OCI-LY7 (cell line): ENCODE measurements around the gene HDGFL2. TPM values are rescaled to one million over a fixed set of nuclear protein-coding genes. Genes with fewer than 3 reads are reported as not detected.

Experiments used
- BruUV-seq: library from RNA; stranded (reverse); fragments of 400-500 nt; replicated peaks from 2 replicates; lab custom pipeline; 2021; lab: Mats Ljungman, UMichigan
- CTCF ChIA-PET: fragments of 300-600 bp; sonication (Branson Sonifier 250); formaldehyde crosslinking; loops from one replicate; lab custom pipeline; 2022; ENCODE audit warnings: antibody characterized with exemption; ENCODE audit not compliant: unreplicated experiment; lab: Charles Lee
- POLR2A ChIA-PET: fragments of 300-600 bp; sonication (Branson Sonifier 250); formaldehyde crosslinking; loops from one replicate; lab custom pipeline; 2022; ENCODE audit warnings: antibody characterized with exemption; lab: Charles Lee
- DNase-seq: peaks from one replicate; pipeline ENCODE4 v3.0.0-alpha.2; 2015; ENCODE audit warnings: low spot score
- H2AFZ ChIP-seq: fragments of 200-600 bp; sonication (generic), shearing (Covaris generic); 2 replicates; pipeline ENCODE4 v1.6.1; 2014; ENCODE audit warnings: mild to moderate bottlenecking, antibody characterized with exemption, low read length, moderate library complexity
- H3K27ac ChIP-seq: fragments of 200-600 bp; sonication (generic); 2 replicates; pipeline ENCODE4 v1.5.1; 2014; ENCODE audit warnings: mixed run types, low read depth, mild to moderate bottlenecking, moderate library complexity, low read length, inconsistent platforms; ENCODE audit not compliant: poor library complexity, severe bottlenecking
- H3K36me3 ChIP-seq: fragments of 200-600 bp; sonication (generic); 2 replicates; pipeline ENCODE4 v1.6.1; 2014; ENCODE audit warnings: mild to moderate bottlenecking, antibody characterized with exemption, low read length, moderate library complexity, mixed read lengths; ENCODE audit not compliant: insufficient read depth
- H3K4me1 ChIP-seq: fragments of 200-600 bp; sonication (generic); 2 replicates; pipeline ENCODE4 v1.5.1; 2014; ENCODE audit warnings: mild to moderate bottlenecking, low read length; ENCODE audit not compliant: insufficient read depth, poor library complexity, severe bottlenecking
- H3K4me2 ChIP-seq: fragments of 200-600 bp; sonication (generic); 2 replicates; pipeline ENCODE4 v1.6.1; 2014; ENCODE audit warnings: mild to moderate bottlenecking, low read length
- H3K4me3 ChIP-seq: fragments of 200-600 bp; sonication (generic); 2 replicates; pipeline ENCODE4 v1.5.1; 2014; ENCODE audit warnings: mild to moderate bottlenecking, low read depth, low read length; ENCODE audit not compliant: poor library complexity, severe bottlenecking
- H3K79me2 ChIP-seq: fragments of 200-600 bp; sonication (generic); 2 replicates; pipeline ENCODE4 v1.6.1; 2016; ENCODE audit warnings: low read depth, mild to moderate bottlenecking, low read length, moderate library complexity, mixed read lengths; ENCODE audit not compliant: insufficient read depth
- H3K9me2 ChIP-seq: fragments of 200-600 bp; sonication (generic); 2 replicates; pipeline ENCODE4 v1.6.1; 2016; ENCODE audit warnings: mild to moderate bottlenecking, low read length, mixed read lengths; ENCODE audit not compliant: insufficient read depth
- H3K9me3 ChIP-seq: fragments of 200-600 bp; sonication (generic); 2 replicates; pipeline ENCODE4 v1.6.1; 2014; ENCODE audit warnings: mild to moderate bottlenecking, mixed run types, low read length, mixed read lengths
- H4K20me1 ChIP-seq: fragments of 200-600 bp; sonication (generic); 2 replicates; pipeline ENCODE4 v1.6.1; 2014; ENCODE audit warnings: mild to moderate bottlenecking, antibody characterized with exemption, low read length, moderate library complexity, mixed read lengths; ENCODE audit not compliant: insufficient read depth
- EZH2phosphoT487 ChIP-seq: fragments of 200-600 bp; sonication (generic); IDR thresholded peaks from 2 replicates; pipeline ENCODE4 v1.6.1; 2018; ENCODE audit warnings: low read depth, borderline replicate concordance, mild to moderate bottlenecking, mixed run types, antibody characterized with exemption, low read length, moderate library complexity, mixed read lengths
- intact Hi-C: fragments of 100-400 bp; cut with micrococcal nuclease; formaldehyde crosslinking; loops from one replicate; pipeline ENCODE4 v1.10.0; 2022; ENCODE audit not compliant: unreplicated experiment
- total RNA-seq, 2 experiments: library from RNA; depleted of rRNA in 1 of 2; stranded (reverse); fragments of >200 nt in 1 of 2; shearing (Covaris generic) in 1 of 2; gene quantifications; 2 replicates each; pipeline ENCODE4 v1.2.3, GENCODE V29; 2014 to 2022
- TF ChIP-seq, protein P1 (sequence below): fragments of 200-600 bp; sonication (generic); conservative IDR thresholded peaks from 2 replicates; pipeline ENCODE4 v1.5.1; 2014; ENCODE audit warnings: mild to moderate bottlenecking, antibody characterized with exemption, low read length, moderate library complexity, mixed read lengths

Gene HDGFL2
- total RNA-seq, 2 experiments from 2014 or later: 54.5 to 85.9 TPM

DNA sequence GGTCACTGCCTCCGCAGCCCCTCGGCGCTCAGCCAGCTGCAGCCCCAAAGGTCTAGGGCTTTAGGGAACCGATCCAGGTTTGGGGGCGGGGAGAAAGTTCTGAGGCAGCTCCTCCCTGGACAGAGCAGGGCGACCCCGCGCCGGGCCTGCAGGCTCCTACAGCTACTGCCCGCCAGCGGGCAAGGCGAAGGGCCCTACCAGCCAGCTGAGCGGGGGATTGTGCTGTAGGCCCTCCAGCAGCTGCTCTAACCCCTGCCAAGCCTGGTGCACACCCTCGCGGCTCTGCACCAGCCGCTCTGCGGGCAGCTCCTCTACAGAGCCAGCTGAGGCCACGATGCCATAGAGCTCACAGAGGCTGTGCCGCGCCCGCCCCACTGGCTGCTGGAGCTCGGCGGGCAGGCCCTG lies 32.2 kb downstream of the HDGFL2 start:
- ChIA-PET POLR2A (no interaction called here), CTCF (no interaction called here)
- TF ChIP-seq EZH2phosphoT487: no peak
- TF ChIP-seq, protein P1, sequence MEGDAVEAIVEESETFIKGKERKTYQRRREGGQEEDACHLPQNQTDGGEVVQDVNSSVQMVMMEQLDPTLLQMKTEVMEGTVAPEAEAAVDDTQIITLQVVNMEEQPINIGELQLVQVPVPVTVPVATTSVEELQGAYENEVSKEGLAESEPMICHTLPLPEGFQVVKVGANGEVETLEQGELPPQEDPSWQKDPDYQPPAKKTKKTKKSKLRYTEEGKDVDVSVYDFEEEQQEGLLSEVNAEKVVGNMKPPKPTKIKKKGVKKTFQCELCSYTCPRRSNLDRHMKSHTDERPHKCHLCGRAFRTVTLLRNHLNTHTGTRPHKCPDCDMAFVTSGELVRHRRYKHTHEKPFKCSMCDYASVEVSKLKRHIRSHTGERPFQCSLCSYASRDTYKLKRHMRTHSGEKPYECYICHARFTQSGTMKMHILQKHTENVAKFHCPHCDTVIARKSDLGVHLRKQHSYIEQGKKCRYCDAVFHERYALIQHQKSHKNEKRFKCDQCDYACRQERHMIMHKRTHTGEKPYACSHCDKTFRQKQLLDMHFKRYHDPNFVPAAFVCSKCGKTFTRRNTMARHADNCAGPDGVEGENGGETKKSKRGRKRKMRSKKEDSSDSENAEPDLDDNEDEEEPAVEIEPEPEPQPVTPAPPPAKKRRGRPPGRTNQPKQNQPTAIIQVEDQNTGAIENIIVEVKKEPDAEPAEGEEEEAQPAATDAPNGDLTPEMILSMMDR: no peak
- H3K27ac ChIP-seq: no peak overlapping the region
- H3K4me1 ChIP-seq: no peaks in the 10 kb centered on the region
- no TSS peak for BruUV-seq
- no peak overlapping the region for H3K4me3 ChIP-seq
- peaks cover 14% of the 10 kb centered on the region; the same call in 1 of the 2 replicates for H3K36me3 ChIP-seq
- H3K9me2 ChIP-seq: no peaks in the 10 kb centered on the region
- H2AFZ ChIP-seq: no peak overlapping the region
- no peaks in the 10 kb centered on the region for H3K79me2 ChIP-seq
- no peaks in the 10 kb centered on the region for H3K9me3 ChIP-seq
- no peak overlapping the region for H3K4me2 ChIP-seq
- no peak for DNase-seq
- H4K20me1 ChIP-seq: no peaks in the 10 kb centered on the region
- intact Hi-C loops: no loop called here

DNA sequence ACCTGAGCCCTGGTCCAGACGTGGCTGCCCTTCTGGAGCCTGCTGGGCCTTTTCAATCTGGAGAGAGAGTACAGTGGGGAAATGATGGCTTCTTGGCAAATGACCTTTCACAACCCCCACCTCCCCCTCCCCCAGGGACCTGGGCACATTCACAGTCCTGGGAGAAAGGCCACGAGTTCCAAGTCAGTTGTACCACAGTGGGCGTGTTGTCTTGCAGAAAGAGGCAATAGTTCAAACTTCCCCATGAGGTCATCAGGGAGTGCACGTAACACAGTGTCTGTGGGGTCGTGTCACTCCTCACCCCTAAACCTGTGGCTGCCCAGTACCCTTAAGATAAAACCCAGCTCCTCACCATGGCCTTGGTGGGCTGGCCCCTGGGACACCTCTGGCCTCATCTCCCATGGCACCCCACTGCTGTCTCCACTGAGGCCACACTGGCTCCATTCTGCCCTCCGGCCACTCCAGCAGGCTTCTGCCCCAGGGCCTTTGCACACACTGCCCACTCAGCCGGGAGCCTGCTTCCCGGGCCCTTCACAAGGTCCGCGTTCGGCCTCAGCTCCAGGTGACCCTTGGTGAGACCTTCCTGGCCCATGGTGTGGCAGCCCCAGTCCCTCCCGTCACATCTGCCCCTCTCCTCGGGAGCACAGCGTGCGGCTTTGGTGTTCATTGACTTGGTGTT lies 32.9 kb downstream of the HDGFL2 start:
- Histone ChIP-seq H3K4me3 (no peak overlapping the region), H3K4me1 (no peaks in the 10 kb centered on the region), H2AFZ (no peak overlapping the region), H4K20me1 (no peaks in the 10 kb centered on the region), H3K9me3 (no peaks in the 10 kb centered on the region), H3K4me2 (no peak overlapping the region), H3K27ac (no peak overlapping the region), H3K79me2 (no peaks in the 10 kb centered on the region), H3K9me2 (no peaks in the 10 kb centered on the region), H3K36me3 (peaks cover 14% of the 10 kb centered on the region; the same call in 1 of the 2 replicates)
- CTCF ChIA-PET: no interaction called here
- POLR2A ChIA-PET: no interaction called here
- TF ChIP-seq EZH2phosphoT487: no peak
- TF ChIP-seq, protein P1: no peak
- DNase-seq: no peak
- intact Hi-C loops: no loop called here
- BruUV-seq: no TSS peak

DNA sequence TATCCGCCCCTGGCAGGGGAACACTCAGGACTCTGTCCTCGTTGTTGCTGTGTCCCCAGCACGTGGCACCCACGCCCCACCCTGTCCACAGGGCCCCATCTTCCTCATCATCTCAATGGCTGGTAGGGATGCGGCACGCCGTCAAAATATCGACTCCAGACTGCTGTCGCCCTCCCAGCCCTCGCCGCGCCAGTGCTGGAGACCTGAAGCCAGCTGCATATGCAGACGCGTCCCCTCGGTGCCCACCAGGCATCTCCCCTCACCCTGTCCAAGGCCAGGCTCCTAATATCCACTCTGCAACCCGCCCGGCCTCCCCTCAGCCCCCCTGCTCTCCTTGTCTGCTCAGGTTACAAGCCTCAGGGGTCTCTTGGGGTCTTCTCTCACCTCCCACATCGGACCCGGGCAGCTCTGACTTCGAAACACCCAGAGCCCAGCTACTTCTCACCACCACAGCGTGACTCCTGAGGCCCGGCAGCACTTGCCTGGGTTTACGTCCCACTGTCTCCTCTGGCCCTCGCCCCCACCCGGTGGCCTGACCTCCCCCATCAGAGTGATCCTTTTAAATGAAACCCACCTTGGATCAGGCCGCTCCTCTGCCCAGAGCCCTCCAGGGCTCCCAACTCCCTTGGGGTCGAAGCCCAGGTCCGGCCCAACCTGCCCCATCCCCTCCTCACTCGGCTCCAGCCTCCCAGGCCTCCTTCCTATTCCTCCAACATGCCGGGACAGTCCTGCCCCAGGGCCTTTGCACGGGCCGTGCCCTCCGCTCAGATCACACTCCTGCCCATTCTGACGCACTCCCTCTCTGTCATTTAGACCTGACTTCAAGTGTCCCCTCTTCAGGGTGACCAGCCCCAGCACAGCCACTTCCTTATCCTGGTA lies 33.7 kb downstream of the HDGFL2 start:
- TF ChIP-seq EZH2phosphoT487: no peak
- TF ChIP-seq, protein P1: no peak
- H3K4me1 ChIP-seq: no peaks in the 10 kb centered on the region
- H3K4me2 ChIP-seq: no peak overlapping the region
- H3K9me3 ChIP-seq: no peaks in the 10 kb centered on the region
- no peaks in the 10 kb centered on the region for H4K20me1 ChIP-seq
- no TSS peak for BruUV-seq
- H3K79me2 ChIP-seq: no peaks in the 10 kb centered on the region
- no peak overlapping the region for H3K4me3 ChIP-seq
- intact Hi-C loops: no loop called here
- ChIA-PET POLR2A (no interaction called here), CTCF (no interaction called here)
- no peak for DNase-seq
- H3K36me3 ChIP-seq: peaks cover 11% of the 10 kb centered on the region; the same call in 1 of the 2 replicates
- no peak overlapping the region for H2AFZ ChIP-seq
- no peaks in the 10 kb centered on the region for H3K9me2 ChIP-seq
- no peak overlapping the region for H3K27ac ChIP-seq
